ENCODE measurements around the gene ZNF593. TPM values are rescaled to one million over a fixed set of nuclear protein-coding genes. Genes with fewer than 3 reads are reported as not detected.

ZNF593 gene
- total RNA-seq, 2 donors from 2014 or later: 44.5 to 50.7 TPM

- H3K4me1 ChIP-seq (replicated peaks): no peaks in the 10 kb centered on the region
- H3K27me3 ChIP-seq (replicated peaks; ENCODE audit: insufficient read depth): no peaks in the 10 kb centered on the region
- no peaks in the 10 kb centered on the region for H3K9me3 ChIP-seq
- H3K36me3 ChIP-seq: no peaks in the 10 kb centered on the region
- H3K4me3 ChIP-seq: no peak overlapping the region
- 88% methylated on average over 5 of the region's 5 CpGs for WGBS
- intact Hi-C loops (cut with DNase I): no loop called here
- no peak for DNase-seq (ENCODE audit: low spot score)
- TF ChIP-seq POLR2AphosphoS5 (IDR thresholded peaks at IDR 0.05): no peak
- TF ChIP-seq CTCF (IDR thresholded peaks at IDR 0.05): no peak
- no peak overlapping the region for H3K27ac ChIP-seq
These were observed 40.6 kb downstream of the ZNF593 start for GRCh38 chr1:26210147-26210870.

- H3K27me3 ChIP-seq (replicated peaks; ENCODE audit: insufficient read depth): no peaks in the 10 kb centered on the region
- no peaks in the 10 kb centered on the region for H3K36me3 ChIP-seq
- H3K4me1 ChIP-seq (replicated peaks): no peaks in the 10 kb centered on the region
- no peaks in the 10 kb centered on the region for H3K9me3 ChIP-seq
- no peak overlapping the region for H3K4me3 ChIP-seq
- intact Hi-C loops (cut with DNase I): no loop called here
- DNase-seq (ENCODE audit: low spot score): no peak
- no peak overlapping the region for H3K27ac ChIP-seq
- 87% methylated on average over 5 of the region's 5 CpGs for WGBS
- TF ChIP-seq CTCF (IDR thresholded peaks at IDR 0.05) (no peak), POLR2AphosphoS5 (IDR thresholded peaks at IDR 0.05) (no peak), POLR2A (IDR thresholded peaks at IDR 0.05) (no peak)
These were observed 43.0 kb downstream of the ZNF593 start for GRCh38 chr1:26212726-26213125.

- Histone ChIP-seq H3K27ac (no peak overlapping the region), H3K27me3 (replicated peaks; ENCODE audit: insufficient read depth) (no peaks in the 10 kb centered on the region), H3K36me3 (no peaks in the 10 kb centered on the region), H3K4me1 (replicated peaks) (no peaks in the 10 kb centered on the region), H3K9me3 (no peaks in the 10 kb centered on the region), H3K4me3 (no peak overlapping the region)
- WGBS: 80% methylated on average over 6 of the region's 6 CpGs
- intact Hi-C loops (cut with DNase I): no loop called here
- DNase-seq (ENCODE audit: low spot score): no peak
- TF ChIP-seq POLR2AphosphoS5 (IDR thresholded peaks at IDR 0.05) (no peak), CTCF (IDR thresholded peaks at IDR 0.05) (no peak), POLR2A (IDR thresholded peaks at IDR 0.05) (no peak)
These were observed 43.7 kb downstream of the ZNF593 start for GRCh38 chr1:26213335-26213905.

GRCh38 chr1:26215246-26215645 is 45.5 kb downstream of the ZNF593 start:
- Histone ChIP-seq H3K27ac (no peak overlapping the region), H3K36me3 (no peaks in the 10 kb centered on the region), H3K27me3 (replicated peaks; ENCODE audit: insufficient read depth) (no peaks in the 10 kb centered on the region), H3K9me3 (no peaks in the 10 kb centered on the region), H3K4me1 (replicated peaks) (no peaks in the 10 kb centered on the region), H3K4me3 (no peak overlapping the region)
- intact Hi-C loops (cut with DNase I): no loop called here
- 41% methylated on average over 3 of the region's 3 CpGs for WGBS
- no peak for TF ChIP-seq POLR2A (IDR thresholded peaks at IDR 0.05)
- TF ChIP-seq CTCF (IDR thresholded peaks at IDR 0.05): no peak
- no peak for TF ChIP-seq POLR2AphosphoS5 (IDR thresholded peaks at IDR 0.05)
- DNase-seq (ENCODE audit: low spot score): no peak
